CD4-positive, alpha-beta memory T cell (primary cell): ENCODE data around the gene SCFD1. TPM values are rescaled to one million over a fixed set of nuclear protein-coding genes. Genes with fewer than 3 reads are reported as not detected.

Source experiments
- CTCF ChIA-PET: fragments of 350-600 bp; sonication (Branson Sonifier 250); formaldehyde crosslinking; loops from one replicate; lab custom pipeline; 2021; ENCODE audit warnings: inconsistent platforms; ENCODE audit not compliant: partially characterized antibody; lab: Charles Lee
- POLR2A ChIA-PET: fragments of 350-600 bp; sonication (Branson Sonifier 250); formaldehyde crosslinking; loops from one replicate; lab custom pipeline; 2021; ENCODE audit not compliant: partially characterized antibody; lab: Charles Lee
- DNase-seq, 5 donors: peaks; one replicate each; pipeline versions ENCODE4 v3.0.0 to v3.0.0-alpha.2; 2020 to 2022; ENCODE audit warnings: mixed read lengths in 1 of 5
- H3K27ac ChIP-seq: one replicate; pipeline ENCODE4 v1.7.0; 2013; ENCODE audit warnings: low read depth, low read length
- H3K27me3 ChIP-seq: 2 replicates; pipeline ENCODE4 v1.7.0; 2013; ENCODE audit warnings: mild to moderate bottlenecking, low read length, moderate library complexity; ENCODE audit not compliant: insufficient read depth
- H3K36me3 ChIP-seq: 2 replicates; pipeline ENCODE4 v1.7.0; 2013; ENCODE audit warnings: mild to moderate bottlenecking, low read length, moderate library complexity; ENCODE audit not compliant: insufficient read depth
- H3K4me1 ChIP-seq: 2 replicates; pipeline ENCODE4 v1.7.0; 2013; ENCODE audit warnings: mild to moderate bottlenecking, low read length, moderate library complexity; ENCODE audit not compliant: insufficient read depth
- H3K4me3 ChIP-seq, 2 donors: one replicate each; pipeline ENCODE4 v1.7.0; 2013; ENCODE audit warnings: low read length in 2 of 2, mild to moderate bottlenecking in 1 of 2
- H3K9me3 ChIP-seq, 2 donors: one replicate each; pipeline ENCODE4 v1.7.0; 2013; ENCODE audit warnings: low read length in 2 of 2, control low read depth in 1 of 2; ENCODE audit not compliant: control insufficient read depth in 1 of 2
- H3K27ac Mint-ChIP-seq, 7 donors: one replicate each; pipeline ENCODE4 v1.8.0; 2020 to 2021; ENCODE audit warnings: mixed read lengths in 7 of 7, mild to moderate bottlenecking in 6 of 7, inconsistent platforms in 3 of 7, moderate library complexity in 3 of 7
- H3K27me3 Mint-ChIP-seq, 2 donors: one replicate each; pipeline ENCODE4 v1.8.0; 2020 to 2021; ENCODE audit warnings: mixed read lengths in 2 of 2
- H3K36me3 Mint-ChIP-seq, 2 donors: one replicate each; pipeline ENCODE4 v1.8.0; 2020 to 2021; ENCODE audit warnings: mixed read lengths in 2 of 2, inconsistent platforms in 1 of 2, mild to moderate bottlenecking in 1 of 2
- H3K4me1 Mint-ChIP-seq, 4 donors: one replicate each; pipeline ENCODE4 v1.8.0; 2020 to 2021; ENCODE audit warnings: mixed read lengths in 4 of 4, mild to moderate bottlenecking in 1 of 4
- H3K4me3 Mint-ChIP-seq, 8 donors: one replicate each; pipeline ENCODE4 v1.8.0; 2020 to 2021; ENCODE audit warnings: mixed read lengths in 8 of 8, mild to moderate bottlenecking in 7 of 8, moderate library complexity in 6 of 8, inconsistent platforms in 3 of 8
- H3K9me3 Mint-ChIP-seq, 8 donors: one replicate each; pipeline ENCODE4 v1.8.0; 2020 to 2021; ENCODE audit warnings: mixed read lengths in 8 of 8, mild to moderate bottlenecking in 5 of 8, inconsistent platforms in 3 of 8, moderate library complexity in 1 of 8
- intact Hi-C: fragments of 100-400 bp; cut with micrococcal nuclease; formaldehyde crosslinking; loops from one replicate; pipeline ENCODE4 v1.15.1; 2023
- polyA plus RNA-seq, 2 donors: library from polyadenylated mRNA; unstranded; fragments of 300-500 nt; fragmentation: Illumina TruSeq; gene quantifications; one replicate each; pipeline ENCODE4 v1.2.3, GENCODE V29; 2021
- total RNA-seq, 2 experiments: library from RNA; stranded (reverse); gene quantifications; one replicate each; pipeline ENCODE4 v1.2.3, GENCODE V29; 2021

The SCFD1 gene
- total and polyA plus RNA-seq, 4 experiments from 2014 or later = 58.1 to 78.9 (median 73.2) TPM

DNA sequence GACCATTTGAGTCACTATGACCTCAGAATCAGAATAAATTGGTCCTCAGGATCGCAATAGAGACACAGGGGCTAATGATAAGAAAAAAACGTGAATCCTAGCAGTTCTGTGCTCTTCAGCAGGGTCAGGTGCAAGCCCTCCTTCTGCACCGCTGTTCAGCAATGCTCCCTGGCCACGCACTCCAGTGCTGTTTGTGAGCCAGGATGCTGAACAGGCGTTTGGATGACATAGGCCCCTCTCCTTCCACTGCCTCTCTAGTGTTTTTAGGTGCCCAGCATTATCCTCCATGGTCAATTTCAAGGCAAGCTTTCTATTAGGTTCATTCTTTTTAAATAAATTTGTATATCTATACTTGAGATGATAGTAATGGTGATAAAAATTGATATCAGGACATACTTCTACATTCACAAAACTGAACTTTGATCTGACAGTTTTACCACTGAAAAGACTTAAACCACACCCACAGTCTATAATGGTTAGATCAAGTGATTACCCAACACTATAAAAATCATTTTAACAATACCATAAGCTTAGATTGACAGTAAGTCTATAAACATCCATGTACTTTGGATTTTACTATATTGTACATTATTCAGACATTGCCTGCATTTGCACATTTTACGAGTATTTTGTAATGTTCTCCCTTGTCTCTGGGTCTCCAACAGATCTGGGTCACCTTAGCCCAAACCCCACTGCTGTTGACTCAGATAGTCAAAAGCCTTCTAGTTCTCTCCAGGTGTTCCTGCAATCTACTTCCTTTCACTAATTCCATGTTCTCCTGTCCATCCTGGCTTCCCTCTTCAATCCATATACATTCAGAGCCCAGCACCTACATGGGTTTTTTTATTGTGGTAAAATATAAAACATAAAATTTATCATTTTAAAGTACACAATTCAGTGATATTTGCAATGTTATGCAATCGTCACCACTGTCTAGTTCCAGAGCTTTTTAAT is 137.3 kb downstream of the SCFD1 start:
- POLR2A ChIA-PET = no interaction called here

DNA sequence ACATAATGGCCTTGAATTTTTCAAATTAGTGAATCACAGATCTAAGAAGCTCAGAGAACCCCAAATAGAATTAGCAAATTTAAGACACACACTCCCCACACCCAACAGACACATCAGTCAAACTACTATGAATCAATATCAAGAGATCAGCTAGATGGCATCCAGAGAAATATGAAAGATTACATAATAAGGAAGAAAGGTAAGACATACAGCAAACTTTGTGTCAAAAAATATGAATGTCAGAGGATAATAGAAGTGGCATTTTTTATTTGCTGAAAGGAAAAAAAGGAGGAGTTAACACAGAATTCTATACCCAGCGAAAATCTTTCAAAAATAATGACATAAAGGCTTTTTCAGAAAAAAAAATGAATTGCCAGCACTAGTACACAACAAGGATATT is 141.8 kb downstream of the SCFD1 start:
- intact Hi-C loops = no loop called here
- no peaks in the 10 kb centered on the region for H3K36me3 ChIP-seq
- H3K27ac ChIP-seq = no peak overlapping the region
- H3K9me3 ChIP-seq = no peaks in the 10 kb centered on the region
- CTCF ChIA-PET = no interaction called here
- DNase-seq = no peak
- H3K36me3 Mint-ChIP-seq = peaks cover 0 to 2% of the 10 kb centered on the region in 2 donors
- H3K4me3 Mint-ChIP-seq = no peak overlapping the region
- POLR2A ChIA-PET = no interaction called here
- no peaks in the 10 kb centered on the region for H3K4me1 Mint-ChIP-seq
- H3K27me3 ChIP-seq = no peaks in the 10 kb centered on the region
- no peaks in the 10 kb centered on the region for H3K4me1 ChIP-seq
- H3K27ac Mint-ChIP-seq = no peak overlapping the region
- H3K4me3 ChIP-seq = no peak overlapping the region
- peaks cover 0 to 33% (median 28%) of the 10 kb centered on the region in 8 donors for H3K9me3 Mint-ChIP-seq
- H3K27me3 Mint-ChIP-seq = peaks cover 7% of the 10 kb centered on the region in 2 donors

More for the DNA sequence above, 137.3 kb downstream of the SCFD1 start:
- Mint-ChIP-seq H3K4me3 (no peak overlapping the region), H3K27me3 (peaks cover 2 to 7% of the 10 kb centered on the region in 2 donors), H3K36me3 (peaks cover 0 to 2% of the 10 kb centered on the region in 2 donors), H3K27ac (no peak overlapping the region), H3K4me1 (no peaks in the 10 kb centered on the region), H3K9me3 (peaks cover 0 to 33% (median 26%) of the 10 kb centered on the region in 8 donors)
- Histone ChIP-seq H3K4me3 (no peak overlapping the region), H3K9me3 (no peaks in the 10 kb centered on the region), H3K27ac (no peak overlapping the region), H3K27me3 (no peaks in the 10 kb centered on the region), H3K4me1 (no peaks in the 10 kb centered on the region), H3K36me3 (no peaks in the 10 kb centered on the region)
- DNase-seq = no peak
- intact Hi-C loops = no loop called here
- CTCF ChIA-PET = no interaction called here

DNA sequence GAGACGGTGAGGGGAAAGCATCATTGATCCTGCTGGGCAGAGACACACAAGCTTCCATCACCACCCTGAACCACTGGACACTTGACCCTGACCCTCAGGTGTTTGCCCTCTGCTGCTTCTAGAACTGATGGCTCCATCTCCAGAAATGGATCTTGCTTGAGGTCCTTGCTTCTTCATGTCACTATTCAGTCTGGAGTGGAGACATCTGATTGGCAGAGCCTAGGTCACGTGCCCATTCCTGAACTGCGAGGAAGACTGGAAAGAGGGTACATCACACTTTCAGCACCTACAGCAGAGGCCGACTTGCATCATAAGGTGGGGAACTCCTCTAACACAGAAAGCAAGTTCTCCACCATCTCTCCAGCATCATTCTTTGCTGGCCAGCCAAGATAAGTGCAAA is 145.5 kb downstream of the SCFD1 start:
- Mint-ChIP-seq H3K4me1 (no peaks in the 10 kb centered on the region), H3K36me3 (peaks cover 0 to 2% of the 10 kb centered on the region in 2 donors), H3K27me3 (peaks cover 15 to 18% of the 10 kb centered on the region in 2 donors), H3K4me3 (no peak overlapping the region), H3K9me3 (peaks cover 0 to 22% (median 17%) of the 10 kb centered on the region in 8 donors), H3K27ac (no peak overlapping the region)
- Histone ChIP-seq H3K27me3 (no peaks in the 10 kb centered on the region), H3K4me3 (no peak overlapping the region), H3K27ac (no peak overlapping the region), H3K4me1 (no peaks in the 10 kb centered on the region), H3K9me3 (no peaks in the 10 kb centered on the region), H3K36me3 (no peaks in the 10 kb centered on the region)
- ChIA-PET CTCF (no interaction called here), POLR2A (no interaction called here)
- DNase-seq = no peak
- intact Hi-C loops = no loop called here

DNA sequence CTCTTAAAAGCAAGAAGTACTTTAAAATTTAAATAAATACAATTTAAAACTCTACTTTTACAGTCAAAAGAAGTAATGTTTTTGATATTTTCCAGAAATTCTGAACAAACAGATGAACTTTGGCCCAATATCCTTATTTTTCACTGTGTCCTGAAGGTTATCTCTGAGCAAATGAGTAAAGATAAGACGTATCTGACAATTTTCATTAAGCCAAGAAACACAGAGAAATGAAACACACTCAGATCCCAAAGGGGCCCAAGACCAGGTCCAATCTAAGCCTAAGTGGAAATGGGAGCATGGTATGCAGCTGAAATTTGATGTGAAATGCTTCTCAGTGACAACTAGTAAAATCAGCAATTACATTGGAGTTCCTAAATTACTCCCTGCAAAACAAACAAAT is 146.7 kb downstream of the SCFD1 start:
- H3K36me3 Mint-ChIP-seq = peaks cover 0 to 1% of the 10 kb centered on the region in 2 donors
- H3K36me3 ChIP-seq = no peaks in the 10 kb centered on the region
- H3K4me1 ChIP-seq = no peaks in the 10 kb centered on the region
- H3K4me1 Mint-ChIP-seq = no peaks in the 10 kb centered on the region
- H3K27ac Mint-ChIP-seq = no peak overlapping the region
- DNase-seq = no peak
- no peak overlapping the region for H3K4me3 ChIP-seq
- no peaks in the 10 kb centered on the region for H3K27me3 ChIP-seq
- ChIA-PET POLR2A (no interaction called here), CTCF (no interaction called here)
- peaks cover 0 to 10% (median 7%) of the 10 kb centered on the region in 8 donors for H3K9me3 Mint-ChIP-seq
- H3K27me3 Mint-ChIP-seq = peaks cover 17 to 18% of the 10 kb centered on the region in 2 donors
- intact Hi-C loops = no loop called here
- H3K4me3 Mint-ChIP-seq = no peak overlapping the region
- H3K9me3 ChIP-seq = no peaks in the 10 kb centered on the region
- no peak overlapping the region for H3K27ac ChIP-seq

DNA sequence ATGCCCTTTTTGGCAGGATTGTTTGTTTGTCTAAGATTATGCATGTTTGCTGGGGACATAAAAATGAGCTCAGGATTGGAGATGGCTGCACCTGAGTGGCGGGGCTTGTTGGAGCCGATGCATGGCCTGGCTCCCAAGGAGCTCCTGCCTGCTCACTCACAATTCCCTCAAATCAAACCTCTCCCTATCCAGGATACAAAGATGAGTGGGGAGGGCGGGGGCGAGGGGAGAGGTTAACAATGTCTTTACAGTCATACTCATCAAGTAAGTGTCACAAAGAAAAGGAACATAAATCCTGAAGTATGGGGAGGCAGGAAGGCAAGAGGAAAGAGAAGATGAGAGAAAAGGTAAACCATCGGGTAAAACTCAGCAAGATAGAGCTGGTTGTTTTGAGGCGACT is 148.3 kb downstream of the SCFD1 start:
- H3K4me1 ChIP-seq = no peaks in the 10 kb centered on the region
- no peaks in the 10 kb centered on the region for H3K4me1 Mint-ChIP-seq
- ChIA-PET POLR2A (no interaction called here), CTCF (interaction anchor here (1.5 kb wide), 1 partner anchor 13 kb away, joined by 4 read pairs; no protein-coding TSS in a partner anchor)
- DNase-seq = no peak
- no peak overlapping the region for H3K27ac ChIP-seq
- H3K4me3 ChIP-seq = no peak overlapping the region
- H3K9me3 Mint-ChIP-seq = no peaks in the 10 kb centered on the region
- no peaks in the 10 kb centered on the region for H3K36me3 Mint-ChIP-seq
- H3K27me3 Mint-ChIP-seq = peaks cover 15 to 19% of the 10 kb centered on the region in 2 donors
- H3K4me3 Mint-ChIP-seq = no peak overlapping the region
- intact Hi-C loops = no loop called here
- H3K36me3 ChIP-seq = no peaks in the 10 kb centered on the region
- no peak overlapping the region for H3K27ac Mint-ChIP-seq
- H3K27me3 ChIP-seq = no peaks in the 10 kb centered on the region
- no peaks in the 10 kb centered on the region for H3K9me3 ChIP-seq

DNA sequence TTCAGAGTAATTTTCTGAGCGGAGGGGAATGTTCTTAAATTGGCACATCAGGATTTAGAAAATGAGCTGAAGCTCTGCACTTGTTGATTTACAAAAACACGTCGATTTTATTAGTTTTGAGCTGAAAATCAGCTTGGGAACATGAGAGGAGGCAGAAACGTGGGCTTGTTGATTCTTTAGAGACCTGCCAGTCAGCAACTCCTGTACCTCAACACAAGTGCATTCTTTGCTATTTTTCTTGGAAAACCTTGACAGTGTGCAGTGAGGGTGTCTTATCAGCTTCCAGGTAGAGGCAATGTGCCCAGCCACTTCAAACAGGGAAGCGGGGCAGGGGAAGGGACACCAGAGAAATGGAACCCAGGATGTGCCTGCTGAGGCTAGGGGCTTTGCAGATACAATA is 149.5 kb downstream of the SCFD1 start:
- no peaks in the 10 kb centered on the region for H3K4me1 Mint-ChIP-seq
- ChIA-PET POLR2A (no interaction called here), CTCF (interaction anchor here (1.5 kb wide), 1 partner anchor 12 kb away, joined by 4 read pairs; no protein-coding TSS in a partner anchor)
- H3K27ac Mint-ChIP-seq = no peak overlapping the region
- no peaks in the 10 kb centered on the region for H3K36me3 Mint-ChIP-seq
- intact Hi-C loops = no loop called here
- Histone ChIP-seq H3K4me1 (no peaks in the 10 kb centered on the region), H3K27me3 (no peaks in the 10 kb centered on the region), H3K36me3 (no peaks in the 10 kb centered on the region), H3K27ac (no peak overlapping the region), H3K4me3 (no peak overlapping the region), H3K9me3 (no peaks in the 10 kb centered on the region)
- no peaks in the 10 kb centered on the region for H3K9me3 Mint-ChIP-seq
- H3K4me3 Mint-ChIP-seq = no peak overlapping the region
- H3K27me3 Mint-ChIP-seq = peaks cover 16 to 19% of the 10 kb centered on the region in 2 donors
- DNase-seq = no peak

DNA sequence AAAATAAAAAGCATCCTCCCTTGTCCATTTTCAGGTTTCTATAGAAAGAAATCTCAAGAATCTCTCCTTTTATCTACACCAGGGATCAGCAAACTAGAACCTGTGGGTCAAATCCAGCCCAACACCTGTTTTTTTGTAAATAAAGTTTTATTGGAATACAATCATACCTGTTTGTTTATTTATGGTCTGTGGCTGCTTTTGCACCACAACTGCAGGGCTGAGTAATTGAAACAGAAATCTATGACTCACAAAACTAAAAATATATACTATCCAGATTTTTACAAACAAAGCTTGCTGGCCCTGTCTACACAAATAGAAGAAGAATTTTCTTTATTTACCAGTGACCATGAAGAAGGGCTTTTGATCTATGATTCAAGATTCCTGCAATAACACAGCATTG is 157.1 kb downstream of the SCFD1 start:
- no peaks in the 10 kb centered on the region for H3K4me1 ChIP-seq
- H3K9me3 Mint-ChIP-seq = peaks cover 0 to 3% (median 0%) of the 10 kb centered on the region in 8 donors
- H3K4me1 Mint-ChIP-seq = no peaks in the 10 kb centered on the region
- H3K9me3 ChIP-seq = no peaks in the 10 kb centered on the region
- POLR2A ChIA-PET = no interaction called here
- no peak overlapping the region for H3K27ac Mint-ChIP-seq
- no peak overlapping the region for H3K4me3 Mint-ChIP-seq
- intact Hi-C loops = no loop called here
- peaks cover 11 to 13% of the 10 kb centered on the region in 2 donors for H3K27me3 Mint-ChIP-seq
- no peaks in the 10 kb centered on the region for H3K36me3 ChIP-seq
- no peaks in the 10 kb centered on the region for H3K36me3 Mint-ChIP-seq
- H3K27me3 ChIP-seq = no peaks in the 10 kb centered on the region
- CTCF ChIA-PET = no interaction called here
- no peak for DNase-seq
- H3K4me3 ChIP-seq = no peak overlapping the region
- H3K27ac ChIP-seq = no peak overlapping the region
